ENCODE data around the gene CFAP74.

GRCh38 chr1:1988061-1988945, 15.3 kb downstream of the CFAP74 start:
- TF ChIP-seq POLR2A (IDR thresholded peaks at IDR 0.05) (no peak), POLR2AphosphoS5 (IDR thresholded peaks at IDR 0.05) (no peak)
- TF ChIP-seq, protein P1, sequence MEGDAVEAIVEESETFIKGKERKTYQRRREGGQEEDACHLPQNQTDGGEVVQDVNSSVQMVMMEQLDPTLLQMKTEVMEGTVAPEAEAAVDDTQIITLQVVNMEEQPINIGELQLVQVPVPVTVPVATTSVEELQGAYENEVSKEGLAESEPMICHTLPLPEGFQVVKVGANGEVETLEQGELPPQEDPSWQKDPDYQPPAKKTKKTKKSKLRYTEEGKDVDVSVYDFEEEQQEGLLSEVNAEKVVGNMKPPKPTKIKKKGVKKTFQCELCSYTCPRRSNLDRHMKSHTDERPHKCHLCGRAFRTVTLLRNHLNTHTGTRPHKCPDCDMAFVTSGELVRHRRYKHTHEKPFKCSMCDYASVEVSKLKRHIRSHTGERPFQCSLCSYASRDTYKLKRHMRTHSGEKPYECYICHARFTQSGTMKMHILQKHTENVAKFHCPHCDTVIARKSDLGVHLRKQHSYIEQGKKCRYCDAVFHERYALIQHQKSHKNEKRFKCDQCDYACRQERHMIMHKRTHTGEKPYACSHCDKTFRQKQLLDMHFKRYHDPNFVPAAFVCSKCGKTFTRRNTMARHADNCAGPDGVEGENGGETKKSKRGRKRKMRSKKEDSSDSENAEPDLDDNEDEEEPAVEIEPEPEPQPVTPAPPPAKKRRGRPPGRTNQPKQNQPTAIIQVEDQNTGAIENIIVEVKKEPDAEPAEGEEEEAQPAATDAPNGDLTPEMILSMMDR (IDR thresholded peaks at IDR 0.05): no peak
